Measurements from ENCODE around the gene PILRB.
"Not testable (repeated sequence)": the region's sequence is repeated elsewhere in the genome, so short reads cannot be mapped to it uniquely, and the experiment has no call there.

Gene PILRB

DNA sequence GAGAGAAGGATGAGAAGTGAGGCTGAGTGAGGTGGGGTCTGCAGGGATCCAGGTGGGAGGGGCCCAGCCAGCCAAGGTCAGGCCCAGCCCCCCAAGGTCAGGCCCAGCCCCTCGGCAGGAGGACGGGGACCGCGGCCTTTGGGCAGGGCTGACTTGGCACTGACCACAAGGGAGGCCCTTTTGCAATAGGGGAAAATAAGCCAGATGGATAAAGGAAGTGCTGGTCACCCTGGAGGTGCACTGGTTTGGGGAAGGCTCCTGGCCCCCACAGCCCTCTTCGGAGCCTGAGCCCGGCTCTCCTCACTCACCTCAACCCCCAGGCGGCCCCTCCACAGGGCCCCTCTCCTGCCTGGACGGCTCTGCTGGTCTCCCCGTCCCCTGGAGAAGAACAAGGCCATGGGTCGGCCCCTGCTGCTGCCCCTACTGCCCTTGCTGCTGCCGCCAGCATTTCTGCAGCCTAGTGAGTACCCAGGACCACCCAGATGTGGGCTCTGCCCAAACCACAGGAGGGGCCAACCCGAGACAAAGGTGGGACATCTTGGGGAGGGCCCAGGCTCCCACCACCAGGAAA lies 15.4 kb downstream of the PILRB start, which contains the start of gene PILRA:
PILRA (plus strand) TSS at position 227 of the 571 bp plus-strand sequence; CDS start at position 397, 170 bp downstream.
- no peak within 1 kb of the TSS for H3K4me3 ChIP-seq (ENCODE audit: control insufficient read depth, low read depth, low read length)
- TF ChIP-seq, protein P1, sequence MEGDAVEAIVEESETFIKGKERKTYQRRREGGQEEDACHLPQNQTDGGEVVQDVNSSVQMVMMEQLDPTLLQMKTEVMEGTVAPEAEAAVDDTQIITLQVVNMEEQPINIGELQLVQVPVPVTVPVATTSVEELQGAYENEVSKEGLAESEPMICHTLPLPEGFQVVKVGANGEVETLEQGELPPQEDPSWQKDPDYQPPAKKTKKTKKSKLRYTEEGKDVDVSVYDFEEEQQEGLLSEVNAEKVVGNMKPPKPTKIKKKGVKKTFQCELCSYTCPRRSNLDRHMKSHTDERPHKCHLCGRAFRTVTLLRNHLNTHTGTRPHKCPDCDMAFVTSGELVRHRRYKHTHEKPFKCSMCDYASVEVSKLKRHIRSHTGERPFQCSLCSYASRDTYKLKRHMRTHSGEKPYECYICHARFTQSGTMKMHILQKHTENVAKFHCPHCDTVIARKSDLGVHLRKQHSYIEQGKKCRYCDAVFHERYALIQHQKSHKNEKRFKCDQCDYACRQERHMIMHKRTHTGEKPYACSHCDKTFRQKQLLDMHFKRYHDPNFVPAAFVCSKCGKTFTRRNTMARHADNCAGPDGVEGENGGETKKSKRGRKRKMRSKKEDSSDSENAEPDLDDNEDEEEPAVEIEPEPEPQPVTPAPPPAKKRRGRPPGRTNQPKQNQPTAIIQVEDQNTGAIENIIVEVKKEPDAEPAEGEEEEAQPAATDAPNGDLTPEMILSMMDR (IDR thresholded peaks at IDR 0.05; ENCODE audit: control insufficient read depth, insufficient read depth, low read depth, low read length, missing control alignments): no peak
- no peak for DNase-seq (ENCODE audit: low read depth)

DNA sequence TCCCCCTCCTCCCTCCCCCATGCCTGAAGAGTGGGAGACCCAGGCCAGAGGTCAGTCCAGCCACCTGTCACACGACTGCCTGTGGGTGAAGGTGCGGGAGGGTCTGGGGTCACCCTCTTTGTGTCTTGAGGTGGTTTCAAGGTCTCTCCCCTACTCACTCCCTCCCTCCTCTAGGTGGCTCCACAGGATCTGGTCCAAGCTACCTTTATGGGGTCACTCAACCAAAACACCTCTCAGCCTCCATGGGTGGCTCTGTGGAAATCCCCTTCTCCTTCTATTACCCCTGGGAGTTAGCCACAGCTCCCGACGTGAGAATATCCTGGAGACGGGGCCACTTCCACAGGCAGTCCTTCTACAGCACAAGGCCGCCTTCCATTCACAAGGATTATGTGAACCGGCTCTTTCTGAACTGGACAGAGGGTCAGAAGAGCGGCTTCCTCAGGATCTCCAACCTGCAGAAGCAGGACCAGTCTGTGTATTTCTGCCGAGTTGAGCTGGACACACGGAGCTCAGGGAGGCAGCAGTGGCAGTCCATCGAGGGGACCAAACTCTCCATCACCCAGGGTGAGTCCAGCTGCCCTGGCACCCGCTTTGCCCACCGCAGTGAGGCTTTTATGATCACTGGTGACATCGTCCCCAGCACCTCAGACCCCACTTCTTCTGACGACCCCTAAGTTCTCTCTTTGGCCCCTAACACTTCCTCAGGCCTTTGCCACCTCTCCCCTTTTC lies 16.1 kb downstream of the PILRB start:
- H3K4me3 ChIP-seq (ENCODE audit: control insufficient read depth, low read depth, low read length); DNase-seq (ENCODE audit: low read depth): not testable (repeated sequence)
- TF ChIP-seq, protein P1 (IDR thresholded peaks at IDR 0.05; ENCODE audit: control insufficient read depth, insufficient read depth, low read depth, low read length, missing control alignments): peak; percentile 7

DNA sequence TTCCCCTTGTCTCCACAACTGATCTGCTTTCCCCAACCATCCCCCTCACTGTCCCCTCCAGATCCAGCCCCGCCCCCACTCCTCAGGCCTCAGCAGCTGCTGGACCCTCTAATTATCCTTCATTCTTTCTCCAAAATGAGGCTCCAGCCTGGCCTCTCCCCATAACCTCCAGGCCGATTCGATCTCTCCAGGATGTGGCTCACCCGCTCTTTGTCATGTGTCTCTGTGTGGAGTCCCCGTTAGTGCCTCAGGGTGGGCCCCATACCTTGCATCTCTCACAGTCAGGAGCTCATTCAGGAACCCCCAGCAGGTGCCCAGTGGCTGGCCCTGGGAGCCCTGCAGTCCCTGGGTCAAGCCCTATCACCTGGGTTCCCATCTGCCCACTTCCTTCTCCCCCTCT lies 16.7 kb downstream of the PILRB start:
- TF ChIP-seq, protein P1 (IDR thresholded peaks at IDR 0.05; ENCODE audit: control insufficient read depth, insufficient read depth, low read depth, low read length, missing control alignments): no peak
- no peak for DNase-seq (ENCODE audit: low read depth)
- H3K4me3 ChIP-seq (ENCODE audit: control insufficient read depth, low read depth, low read length): no peak overlapping the region

DNA sequence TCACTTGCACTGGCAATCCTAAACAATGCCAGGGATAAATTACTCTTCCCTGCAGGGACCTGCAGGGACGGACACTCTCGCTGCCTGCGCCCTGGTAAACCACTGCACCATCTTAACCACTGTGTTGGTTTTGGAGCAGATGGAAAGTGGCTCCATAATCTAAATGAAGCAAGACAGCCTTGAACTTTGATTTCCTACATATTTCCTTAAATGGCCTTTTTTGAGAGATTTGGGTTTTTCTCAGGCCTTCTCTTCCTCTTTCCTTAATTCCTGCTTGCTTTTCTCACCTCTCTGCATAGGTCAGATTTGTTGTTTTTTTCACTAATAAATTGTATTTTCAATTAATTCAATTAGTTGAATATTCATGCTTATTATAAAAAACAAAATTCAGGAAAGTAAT lies 18.1 kb downstream of the PILRB start:
- DNase-seq (ENCODE audit: low read depth): no peak
- TF ChIP-seq, protein P1 (IDR thresholded peaks at IDR 0.05; ENCODE audit: control insufficient read depth, insufficient read depth, low read depth, low read length, missing control alignments): no peak
- H3K4me3 ChIP-seq (ENCODE audit: control insufficient read depth, low read depth, low read length): no peak overlapping the region

DNA sequence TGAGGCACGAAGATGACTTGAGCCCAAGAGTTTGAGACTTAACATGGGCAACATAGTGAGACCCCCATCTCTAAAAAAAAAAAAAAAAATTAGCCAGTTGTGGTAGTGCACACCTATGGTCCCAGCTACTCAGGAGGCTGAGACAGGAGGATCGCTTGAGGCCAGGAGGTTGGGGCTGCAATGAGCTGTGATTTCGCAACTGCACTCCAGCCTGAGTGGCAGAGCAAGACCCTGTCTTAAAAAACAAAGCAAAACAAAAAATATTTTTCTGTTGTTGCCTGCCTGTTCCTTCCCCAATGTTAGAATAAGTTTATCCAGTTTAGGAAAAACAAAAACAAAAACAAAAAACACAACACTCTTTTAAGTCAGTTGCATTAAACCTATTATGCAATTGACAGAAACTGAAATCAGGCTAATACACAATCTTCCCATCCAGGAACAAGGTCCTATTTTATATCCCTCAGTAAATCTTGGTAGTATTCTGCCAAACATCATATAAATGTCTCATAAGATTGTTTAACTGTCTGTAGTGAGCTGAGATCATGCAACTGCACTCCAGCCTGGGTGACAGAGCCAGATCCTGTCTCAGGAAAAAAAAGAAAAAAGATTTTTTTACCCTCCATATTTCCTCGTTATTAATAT lies 20.3 kb downstream of the PILRB start:
- TF ChIP-seq, protein P1 (IDR thresholded peaks at IDR 0.05; ENCODE audit: control insufficient read depth, insufficient read depth, low read depth, low read length, missing control alignments): no peak
- DNase-seq (ENCODE audit: low read depth): peak; percentile 11

DNA sequence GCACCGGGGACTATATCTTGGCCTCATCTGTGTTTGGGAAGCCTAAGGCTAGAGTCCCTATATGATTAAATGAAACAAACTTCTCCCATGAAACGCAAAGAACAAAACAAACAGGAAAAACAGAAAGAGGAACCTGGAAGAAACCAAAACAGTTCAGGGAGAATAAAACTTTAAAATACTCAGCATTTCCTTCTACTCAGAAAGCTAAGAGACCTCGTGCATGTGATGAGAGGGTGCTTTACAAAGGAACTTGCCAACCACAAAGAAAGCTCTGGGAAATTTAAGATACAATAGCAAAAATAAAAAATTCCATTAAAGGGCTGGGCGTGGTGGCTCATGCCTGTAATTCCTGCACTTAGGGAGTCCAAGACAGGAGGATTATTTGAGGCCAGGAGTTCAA lies 22.3 kb downstream of the PILRB start:
- no peak overlapping the region for H3K4me3 ChIP-seq (ENCODE audit: control insufficient read depth, low read depth, low read length)
- TF ChIP-seq, protein P1 (IDR thresholded peaks at IDR 0.05; ENCODE audit: control insufficient read depth, insufficient read depth, low read depth, low read length, missing control alignments): no peak
- no peak for DNase-seq (ENCODE audit: low read depth)

More for the DNA sequence above, 20.3 kb downstream of the PILRB start:
- H3K4me3 ChIP-seq (ENCODE audit: control insufficient read depth, low read depth, low read length): no peak overlapping the region

DNA sequence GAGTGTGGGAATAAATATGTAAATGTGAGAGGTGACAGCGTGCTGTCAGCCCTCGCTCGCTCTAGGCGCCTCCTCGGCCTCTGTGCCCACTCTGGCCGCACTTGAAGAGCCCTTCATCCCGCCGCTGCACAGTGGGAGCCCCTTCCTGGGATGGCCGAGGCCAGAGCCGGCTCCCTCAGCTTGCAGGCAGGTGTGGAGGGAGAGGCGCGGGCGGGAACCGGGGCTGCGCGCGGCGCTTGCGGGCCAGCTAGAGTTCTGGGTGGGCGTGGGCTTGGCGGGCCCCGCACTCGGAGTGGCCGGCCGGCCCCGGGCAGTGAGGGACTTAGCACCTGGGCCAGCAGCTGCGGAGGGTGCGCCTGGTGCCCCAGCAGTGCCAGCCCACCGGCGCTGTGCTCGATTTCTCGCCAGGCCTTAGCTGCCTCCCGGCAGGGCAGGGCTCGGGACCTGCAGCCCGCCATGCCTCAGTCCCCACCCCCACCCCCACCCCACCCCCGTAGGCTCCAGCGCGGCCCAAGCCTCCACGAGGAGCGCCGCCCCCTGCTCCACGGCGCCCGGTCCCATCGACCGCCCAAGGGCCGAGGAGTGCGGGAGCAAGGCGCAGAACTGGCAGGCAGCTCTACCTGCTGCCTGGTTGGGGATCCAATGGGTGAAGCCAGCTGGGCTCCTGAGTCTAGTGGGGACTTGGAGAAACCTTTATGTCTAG lies 23.8 kb downstream of the PILRB start:
- not testable (repeated sequence) for H3K4me3 ChIP-seq (ENCODE audit: control insufficient read depth, low read depth, low read length)

DNA sequence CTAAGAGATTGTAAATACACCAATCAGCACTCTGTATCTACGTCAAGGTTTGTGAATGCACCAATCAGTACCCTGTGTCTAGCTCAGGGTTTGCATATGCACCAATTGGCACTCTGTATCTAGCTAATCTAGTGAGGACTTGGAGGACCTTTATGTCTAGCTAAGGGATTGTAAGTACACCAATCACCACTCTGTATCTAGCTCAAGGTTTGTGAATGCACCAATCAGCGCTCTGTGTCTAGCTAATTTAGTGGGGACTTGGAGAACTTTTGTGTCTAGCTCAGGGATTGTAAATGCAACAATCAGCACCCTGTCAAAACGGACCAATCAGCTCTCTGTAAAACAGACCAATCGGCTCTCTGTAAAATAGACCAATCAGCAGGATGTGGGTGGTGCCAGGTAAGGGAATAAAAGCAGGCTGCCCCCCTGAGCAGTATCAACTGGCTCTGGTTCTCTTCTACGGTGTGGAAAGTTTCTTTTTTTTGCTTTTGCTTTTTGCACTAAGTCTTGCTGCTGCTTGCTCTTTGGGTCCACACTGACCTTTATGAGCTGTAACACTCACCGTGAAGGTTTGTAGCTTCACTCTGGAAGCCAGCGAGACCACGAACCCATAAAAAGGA lies 24.4 kb downstream of the PILRB start:
- not testable (repeated sequence) for H3K4me3 ChIP-seq (ENCODE audit: control insufficient read depth, low read depth, low read length); DNase-seq (ENCODE audit: low read depth)

More for the DNA sequence above, 23.8 kb downstream of the PILRB start:
- not testable (repeated sequence) for DNase-seq (ENCODE audit: low read depth)
